Measurements from ENCODE around the gene KRTAP5-2.

GRCh38 chr11:1604711-1605110, 6.6 kb upstream of the KRTAP5-2 start:
- TF ChIP-seq CTCF (IDR thresholded peaks at IDR 0.05) = no peak
- no peak for TF ChIP-seq POLR2AphosphoS5 (IDR thresholded peaks at IDR 0.05)
- no peak for TF ChIP-seq POLR2A (IDR thresholded peaks at IDR 0.05)
